HG03460 (cell line): ENCODE data around the gene E2F1.
"Not testable (repeated sequence)": the region's sequence is repeated elsewhere in the genome, so short reads cannot be mapped to it uniquely, and the experiment has no call there.

ENCODE experiments used
- ATAC-seq: cut with Tn5 transposase; IDR thresholded peaks from one replicate; pipeline ENCODE4 v1.9.1; 2021; ENCODE audit not compliant: unreplicated experiment

Gene E2F1

DNA sequence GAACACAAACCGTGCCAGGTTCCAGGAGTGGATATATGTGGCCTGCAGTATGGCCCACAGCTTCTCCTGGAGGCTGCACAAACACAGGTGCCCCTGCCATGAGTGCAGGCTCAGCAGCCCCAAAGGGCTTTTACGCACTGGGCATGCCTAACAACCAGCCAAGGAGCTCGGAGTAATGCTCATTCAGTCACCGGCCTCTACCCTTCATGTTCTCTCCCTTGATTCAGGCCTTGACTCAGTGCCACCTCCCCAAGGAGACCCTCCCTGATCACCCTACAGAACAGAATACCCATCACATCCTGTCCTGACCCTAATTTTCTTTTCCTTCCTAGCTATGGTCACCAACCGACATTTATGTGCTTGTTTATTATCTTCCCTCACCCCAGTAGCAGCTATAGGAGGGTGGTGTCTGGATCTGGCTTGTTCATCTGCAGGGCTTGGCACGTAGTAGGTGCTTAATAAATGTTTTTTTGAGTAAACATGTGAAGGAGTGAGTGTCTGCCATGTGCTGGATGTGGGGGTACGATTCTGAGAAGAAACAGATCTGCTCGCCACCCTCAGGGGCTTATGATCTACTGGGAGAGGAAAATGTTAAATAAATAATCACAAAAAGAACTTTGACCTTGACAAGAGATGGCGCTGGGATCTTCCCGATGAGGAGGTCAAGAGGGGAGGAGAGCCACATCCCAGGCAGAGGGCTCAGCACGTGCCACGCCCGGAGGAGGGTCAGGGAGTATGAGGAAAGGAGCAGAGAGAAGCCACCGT, 24.7 kb upstream of the E2F1 start:
- ATAC-seq: no peak

DNA sequence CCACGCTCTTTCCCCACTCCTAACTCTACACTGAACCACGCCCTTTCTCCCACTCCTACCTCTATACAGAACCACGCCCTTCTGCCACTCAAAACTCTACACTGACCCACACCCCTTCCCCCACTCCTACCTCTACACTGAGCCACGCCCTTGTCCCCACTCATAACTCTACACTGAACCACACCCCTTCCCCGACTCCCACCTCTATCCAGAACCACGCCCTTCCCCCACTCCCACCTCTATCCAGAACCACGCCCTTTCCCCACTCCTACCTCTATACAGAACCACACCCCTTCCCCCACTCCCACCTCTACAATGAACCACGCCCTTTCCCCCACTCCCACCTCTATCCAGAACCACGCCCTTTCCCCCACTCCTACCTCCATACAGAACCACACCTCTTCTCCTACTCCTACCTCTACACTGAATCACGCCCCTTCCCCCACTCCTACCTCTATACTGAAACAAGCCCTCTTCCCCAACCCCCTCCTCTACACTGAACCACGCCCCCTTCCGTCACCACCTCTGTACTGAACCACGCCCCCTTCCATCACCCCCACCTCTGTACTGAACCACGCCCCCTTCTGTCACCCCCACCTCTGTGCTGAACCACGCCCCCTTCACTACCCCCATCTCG, 23.8 kb upstream of the E2F1 start:
- no peak for ATAC-seq

- no peak for ATAC-seq
Measured at GRCh38 chr20:33709398-33709797, 23.2 kb upstream of the E2F1 start.

- no peak for ATAC-seq
Measured at GRCh38 chr20:33707668-33708067, 21.5 kb upstream of the E2F1 start.

GRCh38 chr20:33704197-33704924, 18.2 kb upstream of the E2F1 start:
- ATAC-seq: no peak

- no peak for ATAC-seq
Measured at GRCh38 chr20:33703498-33704137, 17.4 kb upstream of the E2F1 start.

- no peak for ATAC-seq
Measured at GRCh38 chr20:33702861-33703260, 16.7 kb upstream of the E2F1 start.

- ATAC-seq: no peak
Measured at GRCh38 chr20:33701629-33702450, 15.7 kb upstream of the E2F1 start.

DNA sequence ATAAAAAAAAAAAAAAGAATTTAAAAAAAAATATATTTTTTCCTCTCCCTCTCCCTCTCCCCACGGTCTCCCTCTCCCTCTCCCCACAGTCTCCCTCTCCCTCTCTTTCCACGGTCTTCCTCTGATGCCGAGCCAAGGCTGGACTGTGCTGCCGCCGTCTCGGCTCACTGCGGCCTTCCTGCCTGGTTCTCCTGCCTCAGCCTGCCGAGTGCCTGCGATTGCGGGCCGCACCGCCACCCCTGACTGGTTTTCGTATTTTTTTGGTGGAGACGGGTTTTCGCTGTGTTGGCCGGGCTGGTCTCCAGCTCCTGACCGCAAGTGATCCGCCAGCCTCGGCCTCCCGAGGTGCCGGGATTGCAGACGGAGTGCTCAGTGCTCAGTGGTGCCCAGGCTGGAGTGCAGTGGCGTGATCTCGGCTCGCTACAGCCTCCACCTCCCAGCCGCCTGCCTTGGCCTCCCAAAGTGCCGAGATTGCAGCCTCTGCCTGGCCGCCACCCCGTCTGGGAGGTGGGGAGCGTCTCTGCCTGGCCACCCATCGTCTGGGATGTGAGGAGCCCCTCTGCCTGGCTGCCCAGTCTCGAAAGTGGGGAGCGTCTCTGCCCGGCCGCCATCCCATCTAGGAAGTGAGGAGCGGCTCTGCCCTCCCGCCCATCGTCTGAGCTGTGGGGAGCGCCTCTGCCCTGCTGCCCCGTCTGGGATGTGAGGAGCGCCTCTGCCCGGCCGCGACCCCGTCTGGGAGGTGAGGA, 14.7 kb upstream of the E2F1 start:
- ATAC-seq: not testable (repeated sequence)

DNA sequence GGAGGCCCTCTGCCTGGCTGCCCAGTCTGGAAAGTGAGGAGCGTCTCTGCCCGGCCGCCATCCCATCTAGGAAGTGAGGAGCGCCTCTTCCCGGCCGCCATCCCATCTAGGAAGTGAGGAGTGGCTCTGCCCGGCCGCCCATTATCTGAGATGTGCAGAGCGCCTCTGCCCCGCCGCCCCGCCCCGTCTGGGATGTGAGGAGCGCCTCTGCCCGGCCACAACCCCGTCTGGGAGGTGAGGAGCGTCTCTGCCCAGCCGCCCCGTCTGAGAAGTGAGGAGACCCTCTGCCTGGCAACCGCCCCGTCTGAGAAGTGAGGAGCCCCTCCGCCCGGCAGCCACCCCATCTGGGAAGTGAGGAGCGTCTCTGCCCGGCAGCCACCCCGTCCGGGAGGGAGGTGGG, 12.8 kb upstream of the E2F1 start:
- not testable (repeated sequence) for ATAC-seq

DNA sequence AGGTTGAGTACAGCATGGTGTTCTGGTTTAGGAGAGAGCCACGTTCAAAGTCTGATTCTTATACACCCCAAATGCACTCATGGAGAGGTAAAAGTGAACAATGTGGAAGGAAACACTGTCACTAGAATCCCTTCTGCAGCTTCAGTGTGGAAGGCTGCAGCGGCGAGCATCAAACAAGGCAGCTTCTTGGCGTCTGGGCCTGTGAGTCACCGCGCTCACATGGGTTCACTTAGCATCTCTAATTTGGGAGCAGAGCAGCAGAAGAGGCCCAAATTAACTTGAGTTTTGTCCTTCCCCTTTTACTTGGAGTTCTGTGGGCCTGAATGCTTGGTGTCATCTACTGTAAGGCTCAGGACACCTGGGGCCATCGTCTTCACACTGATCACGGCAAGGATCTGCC, 10.9 kb upstream of the E2F1 start:
- no peak for ATAC-seq

DNA sequence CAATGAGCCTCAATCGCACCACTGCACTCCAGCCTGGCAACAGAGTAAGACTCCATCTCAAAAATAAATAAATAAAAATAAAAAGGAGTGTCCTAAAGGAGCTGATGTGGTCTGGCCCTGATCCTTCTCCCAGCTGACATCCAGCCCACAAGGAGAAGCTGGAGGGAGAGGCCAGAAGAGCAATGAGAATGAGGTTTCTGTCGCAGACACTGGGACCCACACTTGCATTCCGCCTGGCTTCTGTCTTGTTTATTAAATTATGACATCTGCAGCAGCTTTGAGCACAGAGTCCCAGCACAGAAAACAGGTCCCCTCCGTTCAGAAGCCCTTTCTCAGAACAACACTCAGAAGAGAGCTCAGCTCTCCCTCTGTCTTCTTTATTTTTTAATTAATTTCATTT, 10.3 kb upstream of the E2F1 start:
- ATAC-seq: no peak

- ATAC-seq: no peak
Measured at GRCh38 chr20:33694639-33695012, 8.4 kb upstream of the E2F1 start.

- no peak for ATAC-seq
Measured at GRCh38 chr20:33693741-33694638, 7.8 kb upstream of the E2F1 start.

DNA sequence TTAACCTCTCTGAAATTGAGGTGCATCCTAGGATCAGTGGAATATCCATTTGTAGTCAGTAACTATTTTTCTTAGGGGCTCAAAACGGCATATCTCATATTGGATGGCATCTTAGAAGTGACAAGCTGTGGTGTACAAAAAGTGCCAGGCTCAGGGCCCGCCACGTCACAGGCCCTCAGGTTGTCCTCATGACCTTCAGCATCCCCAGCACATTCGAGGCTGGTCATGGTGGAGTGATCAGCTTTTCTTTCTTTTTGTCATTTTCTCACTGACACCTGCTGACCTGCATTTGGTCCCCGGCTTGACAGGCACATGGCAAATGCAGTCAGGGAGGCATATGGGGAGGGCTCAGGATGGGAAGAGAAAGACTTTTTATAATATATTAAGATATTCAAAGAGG, 7.1 kb upstream of the E2F1 start:
- ATAC-seq: no peak

- no peak for ATAC-seq
Measured at GRCh38 chr20:33689973-33690372, 3.8 kb upstream of the E2F1 start.

DNA sequence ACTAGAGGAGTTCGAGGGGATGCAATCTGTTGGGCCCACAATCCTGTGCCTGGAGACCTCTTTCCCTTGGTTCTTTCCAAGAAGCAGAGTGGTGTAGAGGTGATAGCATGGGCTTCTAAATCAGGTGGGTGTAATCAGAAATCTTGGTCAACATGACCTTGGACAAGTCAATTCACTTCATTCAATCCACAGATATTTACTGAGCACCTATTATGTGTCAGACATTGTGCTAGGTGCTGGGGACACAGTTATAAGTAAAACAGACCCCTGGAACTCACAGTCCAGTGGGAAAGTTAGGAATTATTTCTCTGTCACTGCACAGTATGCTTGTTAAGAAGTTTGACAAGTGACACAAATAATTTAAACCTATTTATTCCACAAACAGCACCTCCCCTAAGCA, 3.3 kb upstream of the E2F1 start:
- no peak for ATAC-seq

- no peak for ATAC-seq
Measured at GRCh38 chr20:33688938-33689424, 2.8 kb upstream of the E2F1 start.
